GM19455 (cell line): ENCODE data around the gene IP6K3.

ENCODE experiments used
- ATAC-seq: cut with Tn5 transposase; IDR thresholded peaks from one replicate; pipeline ENCODE4 v1.9.1; 2021; ENCODE audit not compliant: unreplicated experiment

IP6K3 gene

DNA sequence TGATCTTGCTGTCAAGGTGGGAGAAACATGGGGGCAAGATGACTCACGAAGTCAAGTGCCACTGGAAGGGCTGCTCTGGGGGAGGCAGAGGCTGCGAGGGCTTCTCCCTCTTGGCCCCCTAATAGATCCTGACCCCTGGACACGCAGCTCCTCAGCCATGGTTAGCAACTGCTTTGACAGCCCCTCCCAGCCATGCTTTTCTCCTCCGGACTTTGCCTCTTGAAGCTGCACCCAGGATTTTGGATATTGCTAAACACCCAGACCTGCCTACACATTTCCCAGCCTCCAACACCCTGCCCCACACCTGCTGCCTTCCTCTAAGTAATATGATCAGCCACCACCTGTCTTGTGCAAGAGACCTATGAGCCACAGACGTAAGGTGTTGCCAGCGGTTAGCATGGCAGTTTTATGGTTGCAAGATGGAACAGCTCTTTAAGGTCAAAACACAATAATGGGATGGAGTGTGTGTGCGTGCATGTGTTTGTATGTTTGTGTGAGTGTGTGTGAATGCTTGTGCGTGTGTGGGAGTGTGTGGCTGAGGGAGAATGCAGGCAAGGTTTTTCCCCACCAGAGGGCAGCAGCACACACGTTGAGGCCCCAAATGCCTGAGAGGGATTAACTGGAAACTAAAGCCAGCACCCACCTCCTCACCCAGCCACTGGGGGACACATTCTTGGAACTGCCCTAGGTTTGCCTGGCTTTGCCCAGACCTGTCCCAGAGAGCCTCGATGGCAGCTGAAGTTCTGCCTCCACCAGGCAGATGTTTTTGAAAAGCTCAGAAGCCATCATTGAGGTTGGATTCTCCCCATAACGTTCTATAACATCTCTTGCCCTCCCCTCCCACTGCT, 2.5 kb downstream of the IP6K3 start:
- ATAC-seq = no peak

DNA sequence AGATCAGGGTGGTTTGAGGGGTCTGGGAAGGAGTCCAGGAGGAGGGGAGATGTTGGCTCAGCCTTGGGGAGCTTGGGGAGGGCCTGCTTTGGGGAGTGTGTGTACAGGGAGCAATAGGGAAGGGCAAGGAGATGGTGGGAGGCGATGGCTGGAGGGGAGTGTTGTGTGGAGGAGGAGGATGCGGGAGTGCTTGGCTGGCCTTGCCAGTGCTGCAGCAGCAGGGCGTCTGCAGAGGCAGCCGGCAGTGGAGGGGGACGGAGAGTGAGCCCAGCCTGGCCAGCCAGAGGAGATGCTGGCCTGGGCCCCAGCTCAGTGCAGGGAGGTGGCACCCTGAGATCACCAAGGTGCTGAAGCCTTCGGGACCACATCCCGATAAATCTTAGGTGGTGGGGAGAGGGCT, 3.9 kb downstream of the IP6K3 start:
- ATAC-seq = no peak

DNA sequence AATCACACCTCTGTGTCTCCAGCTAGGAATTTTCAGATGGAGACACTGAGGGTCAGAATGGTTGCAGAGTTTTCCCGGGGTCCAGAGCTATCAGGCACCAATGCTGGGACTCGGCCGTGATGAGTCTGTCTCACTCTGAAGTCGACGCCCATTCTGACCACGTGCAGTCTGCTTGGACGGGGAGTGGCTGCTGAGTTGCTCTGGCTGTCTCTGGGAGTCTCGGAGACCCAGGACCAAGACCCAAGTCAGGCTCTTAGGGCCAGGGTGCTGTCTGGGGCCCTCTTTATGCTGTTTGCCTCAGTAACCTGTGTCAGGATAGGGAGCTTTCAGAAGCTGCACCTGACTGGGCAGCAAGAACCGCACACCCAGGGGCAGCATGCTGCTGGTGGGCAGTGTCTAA, 4.6 kb downstream of the IP6K3 start:
- ATAC-seq = no peak

DNA sequence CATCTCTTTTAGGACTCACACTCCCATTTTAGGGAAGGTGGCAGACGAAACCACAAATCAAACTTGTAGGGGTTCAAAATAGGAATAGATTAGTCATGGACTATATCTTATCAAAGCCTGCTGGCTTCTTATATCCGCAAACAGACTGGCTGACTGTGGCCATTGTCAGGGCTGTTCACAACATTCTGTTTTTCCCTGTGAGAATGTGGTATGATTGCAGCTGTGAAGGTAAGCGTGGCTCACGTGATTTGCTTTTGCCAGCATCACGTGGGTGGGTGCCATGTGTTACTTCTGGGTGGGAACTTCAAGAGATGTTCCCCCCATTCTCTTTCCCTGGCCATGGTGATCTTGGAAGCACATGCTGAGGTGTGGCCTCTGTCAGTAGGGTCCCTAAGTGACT, 5.9 kb downstream of the IP6K3 start:
- no peak for ATAC-seq

DNA sequence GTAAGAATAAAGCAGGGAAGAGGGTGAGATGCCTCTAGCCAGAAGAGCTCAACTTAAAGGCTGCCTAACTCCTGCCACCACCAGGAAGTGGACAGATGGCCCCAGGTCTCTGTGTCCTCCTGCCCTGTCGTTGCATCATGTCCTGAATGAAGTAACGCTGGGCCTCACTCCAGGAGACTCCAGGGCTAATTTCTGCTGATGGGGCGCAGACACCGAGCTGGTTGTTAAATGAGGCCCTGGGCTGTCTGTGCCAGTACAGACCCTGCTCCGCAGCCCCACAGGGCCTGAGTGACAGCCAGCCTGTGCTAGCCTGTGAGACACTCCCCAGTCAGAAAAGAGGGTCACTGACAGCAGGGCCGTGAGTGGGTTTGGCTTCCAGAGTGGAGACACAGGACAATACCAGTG, 6.5 kb downstream of the IP6K3 start:
- ATAC-seq = no peak

DNA sequence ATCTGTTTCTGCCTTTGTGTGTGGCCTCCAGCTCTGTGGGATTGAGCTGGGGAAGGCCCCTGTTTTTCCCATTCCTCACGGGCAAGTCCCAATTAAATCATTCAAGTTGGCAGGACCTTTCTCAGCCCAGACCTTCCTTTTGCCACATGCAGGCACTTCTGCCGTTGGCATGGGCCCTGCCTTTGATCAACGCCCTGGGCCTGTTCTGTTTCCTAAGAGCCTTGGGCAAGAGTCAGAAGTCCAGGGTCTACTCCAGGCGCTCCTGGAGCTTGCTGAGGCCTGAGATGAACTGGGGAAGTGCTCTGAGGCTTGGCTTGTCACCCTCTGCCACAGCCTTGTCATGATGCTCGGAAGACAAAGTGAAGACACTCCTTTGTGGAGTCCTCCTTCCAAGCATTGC, 7.1 kb downstream of the IP6K3 start:
- ATAC-seq = no peak

DNA sequence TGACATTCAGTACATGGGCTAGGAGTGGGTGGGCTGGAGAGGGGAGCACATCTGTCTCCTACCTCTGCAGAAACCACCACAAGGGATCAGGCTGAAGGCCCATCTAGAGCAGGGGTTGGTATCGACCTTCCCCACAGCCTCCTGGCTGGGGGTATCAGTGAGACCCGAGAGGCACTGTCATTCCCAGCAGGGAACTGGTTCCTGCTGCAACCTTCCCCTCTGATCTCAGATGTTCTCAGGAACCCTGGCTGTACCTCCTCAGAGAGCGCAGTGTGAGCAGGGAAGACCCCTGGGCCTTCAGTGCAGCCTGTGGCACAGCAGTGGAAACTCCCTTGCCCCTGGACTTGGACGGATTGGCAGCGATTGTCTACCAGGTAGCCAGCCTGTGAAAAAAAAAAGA, 7.8 kb downstream of the IP6K3 start:
- no peak for ATAC-seq

DNA sequence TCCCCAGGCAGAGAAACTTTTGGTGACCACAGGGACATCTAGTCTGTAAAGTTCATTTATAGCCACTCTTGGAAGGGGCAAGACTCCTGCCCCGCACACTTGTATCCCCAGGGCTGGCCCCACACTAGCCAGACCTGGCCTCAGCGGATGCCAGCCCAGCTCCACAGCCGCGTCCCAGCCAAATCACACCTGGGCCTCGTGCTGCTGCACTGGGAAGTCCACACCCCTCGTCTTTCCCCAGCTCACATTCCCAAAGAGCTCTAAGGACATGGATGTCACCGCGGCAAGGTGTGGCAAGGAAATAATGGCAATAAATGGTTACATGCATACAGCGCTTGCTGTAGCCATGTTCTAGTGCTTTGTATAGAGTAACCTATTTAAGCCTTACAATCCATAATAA, 8.6 kb downstream of the IP6K3 start:
- ATAC-seq = no peak

DNA sequence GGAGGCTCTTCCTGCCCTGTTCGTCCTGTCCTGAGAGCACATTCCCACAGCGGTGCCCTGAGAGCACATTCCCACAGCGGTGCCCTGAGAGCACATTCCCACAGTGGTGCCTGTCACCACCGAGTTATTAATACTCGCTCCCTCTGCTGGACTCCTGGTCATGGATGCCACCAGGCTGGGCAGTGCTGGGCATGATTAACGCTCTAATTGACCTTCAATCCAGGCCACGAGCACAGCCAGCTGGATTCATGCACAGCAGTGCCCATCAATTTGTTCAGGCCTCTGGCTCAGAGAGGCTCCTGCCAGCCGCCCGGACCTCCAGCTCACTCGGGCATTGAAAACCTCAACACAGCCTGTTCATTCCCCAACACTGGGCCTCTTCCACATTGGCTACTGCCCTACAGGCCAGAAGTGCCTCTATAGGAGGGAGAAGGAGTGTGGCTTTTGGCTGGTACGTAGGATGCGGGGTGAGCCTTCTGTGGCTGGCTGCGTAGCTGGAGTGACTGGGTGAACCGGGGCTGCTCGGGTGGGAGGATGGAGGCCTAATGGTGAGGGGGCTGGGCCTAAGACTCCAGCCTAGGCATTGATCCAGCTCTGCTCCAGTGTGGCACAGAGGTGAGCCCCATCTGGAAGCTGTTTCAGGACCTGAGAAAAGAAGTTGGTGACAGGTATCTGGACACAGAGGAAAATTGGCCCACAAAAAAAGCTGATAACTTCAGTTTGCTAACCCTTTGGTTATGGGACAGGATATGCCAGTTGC, 9.3 kb downstream of the IP6K3 start:
- no peak for ATAC-seq

DNA sequence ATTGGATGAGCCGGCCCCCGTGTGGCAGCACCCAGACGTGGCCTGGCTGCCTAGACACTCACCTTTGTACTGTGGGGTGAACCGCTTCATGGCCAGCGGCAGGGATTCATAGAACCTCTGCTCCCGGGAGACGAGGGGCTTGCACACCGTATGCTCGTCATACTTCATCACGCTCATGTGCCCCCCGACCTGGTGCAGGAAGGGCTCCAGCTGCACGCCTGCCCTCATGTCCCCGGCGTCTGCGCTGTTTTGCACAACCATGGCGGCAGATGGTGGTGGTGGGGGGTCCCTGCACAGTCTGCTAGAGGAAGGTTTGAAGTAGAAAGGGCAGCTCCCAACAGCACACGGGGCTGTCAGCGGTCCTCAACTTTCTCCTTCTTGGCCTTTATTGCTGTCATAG, 11.5 kb downstream of the IP6K3 start:
- no peak for ATAC-seq

DNA sequence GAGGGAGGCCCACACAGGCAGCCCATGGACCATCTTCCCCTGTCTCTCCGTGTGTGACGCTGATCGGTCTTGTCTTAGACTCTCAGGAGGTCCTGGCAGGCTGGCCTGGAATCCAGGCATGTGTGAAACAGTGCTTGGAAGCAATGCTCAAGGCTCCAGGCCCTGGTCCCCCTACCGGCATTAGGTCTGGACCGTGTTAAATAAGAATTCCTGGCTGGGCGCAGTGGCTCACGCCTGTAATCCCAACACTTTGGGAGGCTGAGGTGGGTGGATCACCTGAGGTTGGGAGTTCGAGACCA, 13.0 kb downstream of the IP6K3 start:
- no peak for ATAC-seq

DNA sequence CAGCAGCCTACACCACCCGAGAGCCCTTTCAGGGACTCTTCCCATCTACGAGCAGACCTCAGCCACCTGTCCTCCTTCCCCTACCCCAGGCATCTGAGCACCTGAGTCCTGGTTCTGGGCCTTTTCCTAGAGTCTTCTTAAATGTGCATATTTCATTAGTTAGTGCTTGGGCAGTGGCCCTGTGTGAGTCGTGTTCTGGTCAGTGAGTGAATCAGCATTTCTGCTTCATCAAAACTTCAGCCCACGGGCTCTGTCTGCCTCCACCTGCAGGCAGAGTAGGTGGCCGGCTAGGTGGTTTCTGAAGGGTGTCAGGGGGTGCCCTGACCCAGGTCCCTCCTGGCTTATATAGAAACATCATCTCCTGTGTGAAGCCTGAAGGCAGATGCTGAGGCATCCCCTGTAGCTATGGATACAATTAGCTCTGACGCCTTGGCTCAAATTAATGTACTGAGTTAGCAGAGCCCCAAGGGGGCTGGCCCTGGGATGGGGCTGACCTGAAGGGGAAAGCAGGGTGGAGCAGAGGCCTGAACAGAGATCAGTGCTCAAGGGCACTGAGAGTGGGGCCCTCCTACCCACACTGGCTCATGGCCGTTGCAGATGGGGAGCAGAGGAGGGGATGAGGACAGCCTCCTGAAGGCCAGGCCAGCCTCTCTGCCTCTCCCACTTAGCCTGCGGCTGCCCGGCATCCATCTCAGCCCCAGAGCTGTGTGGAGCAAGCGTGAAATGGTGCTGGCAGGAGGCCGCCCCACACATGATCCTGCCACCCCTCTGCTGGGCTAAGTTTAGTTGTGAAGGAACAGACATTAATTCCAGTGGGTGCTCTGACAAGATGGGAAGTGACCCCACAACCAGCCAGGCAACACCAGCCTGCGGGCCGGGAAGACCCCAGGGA, 13.6 kb downstream of the IP6K3 start:
- no peak for ATAC-seq

DNA sequence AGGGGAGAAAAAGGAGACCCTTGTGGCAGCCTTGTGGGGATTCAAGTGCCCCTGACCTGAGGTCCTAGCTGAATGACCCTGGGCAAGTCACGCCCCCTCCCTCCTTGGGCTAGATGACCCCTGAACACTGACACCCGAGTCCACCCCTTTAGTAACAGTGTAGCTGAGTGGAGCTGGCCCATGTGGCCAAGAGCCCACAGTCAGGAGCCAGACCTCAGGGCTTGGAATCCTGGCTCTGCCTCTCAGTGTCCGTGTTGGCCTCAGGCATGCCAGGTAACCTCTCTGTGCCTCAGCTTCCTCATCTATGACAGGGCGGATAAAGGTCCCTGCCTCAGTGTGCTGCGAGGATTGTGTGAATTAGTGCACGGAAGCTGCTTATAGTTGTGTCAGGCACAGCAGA, 14.3 kb downstream of the IP6K3 start:
- no peak for ATAC-seq

DNA sequence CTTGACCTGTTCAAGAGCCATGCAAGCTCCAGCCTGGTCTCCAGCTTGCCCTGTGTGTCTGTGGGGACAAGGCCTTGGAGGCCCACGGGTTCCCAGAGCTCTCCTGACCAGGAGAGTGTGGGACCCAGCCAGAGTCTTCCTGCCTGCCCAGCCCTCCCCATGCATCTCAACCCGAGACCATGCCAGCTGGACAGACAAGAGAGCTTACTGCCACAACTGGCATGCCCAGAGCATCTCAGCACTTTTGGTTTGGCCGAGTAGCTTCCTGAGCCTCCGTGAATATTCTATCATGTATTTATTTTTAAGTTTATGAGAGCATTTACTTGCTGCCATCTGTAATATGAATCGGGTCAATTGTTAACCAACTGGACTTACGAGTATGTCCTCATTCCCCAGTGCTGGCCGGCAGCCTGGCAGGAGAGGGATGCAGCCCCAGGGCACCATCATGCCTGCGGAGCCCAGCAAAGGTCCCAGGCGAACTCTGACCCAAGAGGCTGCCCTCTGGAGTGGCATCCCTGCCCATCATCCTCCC, 14.9 kb downstream of the IP6K3 start:
- ATAC-seq = no peak

DNA sequence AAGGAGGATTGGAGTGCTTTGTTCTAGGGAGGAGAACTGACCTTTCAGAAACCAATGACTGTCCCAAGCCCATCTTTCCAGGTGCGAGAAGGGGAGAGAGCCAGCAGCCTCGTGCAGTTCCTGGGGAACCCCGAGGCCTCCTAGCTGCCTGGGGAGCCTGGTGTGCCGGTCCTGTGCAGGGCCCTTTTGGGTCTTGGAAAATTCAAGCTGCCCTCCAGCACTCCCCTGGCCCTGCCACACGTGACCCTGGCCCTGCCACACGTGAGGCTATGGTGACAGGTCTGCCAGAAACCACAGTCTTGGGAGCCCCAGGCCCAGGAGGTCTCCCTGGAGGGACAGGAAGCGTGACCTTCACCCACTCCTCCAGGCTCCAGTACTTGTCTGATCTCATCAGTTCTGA, 15.7 kb downstream of the IP6K3 start:
- ATAC-seq = no peak

DNA sequence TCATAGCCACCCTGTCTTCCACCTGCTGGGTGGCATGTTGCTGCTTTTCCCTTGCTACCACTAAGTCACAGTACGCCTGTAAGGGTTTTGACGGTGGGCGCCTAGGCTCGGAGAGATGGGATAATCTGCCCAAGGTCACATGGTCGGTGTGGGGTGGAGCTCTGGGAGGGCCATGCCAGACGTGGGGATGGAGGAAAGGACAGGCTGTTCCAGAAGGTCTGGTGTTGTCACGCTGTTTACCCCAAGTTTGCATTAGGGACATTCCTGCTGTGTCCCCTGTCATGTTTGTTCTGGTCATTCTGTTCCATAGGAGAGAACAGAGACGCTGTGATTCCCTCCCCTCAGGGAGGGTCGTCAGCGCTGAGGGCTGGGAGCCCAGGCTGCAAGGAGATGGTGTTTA, 16.1 kb downstream of the IP6K3 start:
- ATAC-seq = no peak

DNA sequence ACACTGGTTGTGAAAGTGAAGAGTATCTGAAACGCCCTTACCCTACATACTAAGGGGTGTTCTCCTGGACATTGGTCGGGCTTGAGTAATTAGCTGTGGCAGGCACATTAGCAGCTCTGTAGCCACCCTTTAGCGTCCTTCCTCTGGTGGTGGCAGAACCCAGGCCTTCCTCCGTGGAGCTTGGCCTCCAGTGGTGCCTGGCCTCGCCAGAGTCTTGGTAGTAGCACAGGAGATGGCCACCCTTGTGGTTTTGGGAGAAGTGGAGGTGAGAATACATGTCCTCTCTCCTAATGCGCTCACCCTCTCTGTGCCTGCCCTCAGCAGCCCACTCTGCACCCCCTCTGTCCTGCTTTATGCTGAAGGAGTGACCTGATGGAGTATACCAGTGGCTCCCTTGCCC, 17.6 kb downstream of the IP6K3 start:
- no peak for ATAC-seq

DNA sequence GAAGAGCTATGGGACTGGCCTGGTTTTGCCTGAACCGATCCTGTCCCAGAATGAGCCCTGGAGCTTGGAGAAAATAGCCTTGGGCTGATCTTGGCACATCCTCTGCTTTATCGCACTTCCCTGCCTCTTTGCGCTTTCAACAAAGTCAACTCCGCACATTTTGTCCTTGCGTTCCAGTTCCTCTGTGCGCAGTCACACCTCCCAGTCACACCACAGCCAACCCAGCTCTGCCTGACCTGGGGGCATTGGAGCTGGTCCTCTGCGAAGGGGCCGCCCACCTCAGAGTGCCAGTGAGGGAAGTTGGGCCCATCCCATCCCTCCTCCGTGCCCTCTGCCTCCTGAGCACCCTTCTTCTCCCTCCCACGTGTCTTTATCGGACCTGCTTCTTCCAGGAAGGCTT, 18.3 kb downstream of the IP6K3 start:
- no peak for ATAC-seq

DNA sequence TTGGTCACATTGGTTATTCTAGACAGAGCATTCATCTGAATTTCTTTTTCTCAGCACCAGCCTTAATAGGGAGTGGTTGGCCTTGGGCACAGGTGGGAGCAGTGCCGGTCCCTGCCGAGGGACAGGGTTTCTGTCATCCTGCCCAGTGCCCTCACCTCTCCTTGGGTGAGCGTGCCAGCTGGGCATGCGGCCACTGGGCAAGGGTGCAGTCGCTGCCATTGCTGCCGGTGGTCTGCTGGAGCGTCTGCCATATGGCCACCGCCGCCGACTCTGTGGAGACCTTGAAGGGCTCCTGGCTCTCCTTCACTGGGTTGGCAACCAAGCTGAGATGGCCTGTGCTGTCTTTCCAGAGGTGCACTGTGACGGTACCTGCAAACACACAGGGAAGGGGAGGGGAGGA, 18.8 kb downstream of the IP6K3 start:
- ATAC-seq = no peak

DNA sequence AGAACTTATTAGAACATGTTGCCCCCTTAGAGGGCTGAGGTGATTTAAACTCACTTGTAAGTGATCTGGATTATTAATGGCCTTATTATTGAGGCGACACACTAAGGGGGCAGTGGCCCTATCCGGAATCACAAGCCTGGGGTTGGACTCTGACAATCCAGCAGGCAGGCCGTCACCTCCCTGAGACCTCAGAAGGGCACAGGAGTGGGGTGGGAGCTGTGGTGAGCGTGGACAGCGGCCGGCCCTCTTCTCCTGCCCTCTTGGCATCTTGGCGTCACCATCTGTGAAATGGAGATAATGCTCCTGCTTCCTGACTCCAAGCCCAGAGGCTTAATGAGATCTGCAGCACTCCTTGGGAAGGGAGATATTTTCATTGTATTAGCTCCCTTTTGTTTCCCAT, 19.6 kb downstream of the IP6K3 start:
- no peak for ATAC-seq

DNA sequence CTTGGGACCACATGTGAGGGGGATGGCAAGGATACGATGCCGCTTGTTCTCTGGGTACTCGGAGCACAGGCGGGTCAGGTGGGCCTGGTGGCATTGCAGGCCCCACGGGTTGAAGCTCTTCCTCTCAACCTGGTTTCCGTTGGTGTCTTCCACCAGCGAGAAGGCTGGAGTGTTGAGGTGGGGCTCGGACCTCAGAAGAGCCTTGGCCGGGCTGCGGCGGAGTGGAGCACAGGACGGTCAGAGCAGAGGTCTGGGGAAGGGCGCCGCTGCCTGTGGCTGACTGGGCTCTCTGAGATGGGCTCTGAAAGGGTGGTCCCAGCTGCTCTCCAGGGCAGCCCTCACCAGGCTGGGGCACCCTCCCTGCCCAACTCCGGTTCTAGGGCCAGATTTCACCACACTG, 20.0 kb downstream of the IP6K3 start:
- ATAC-seq = no peak
